ENCODE results near the gene BPHL.

BPHL gene

DNA sequence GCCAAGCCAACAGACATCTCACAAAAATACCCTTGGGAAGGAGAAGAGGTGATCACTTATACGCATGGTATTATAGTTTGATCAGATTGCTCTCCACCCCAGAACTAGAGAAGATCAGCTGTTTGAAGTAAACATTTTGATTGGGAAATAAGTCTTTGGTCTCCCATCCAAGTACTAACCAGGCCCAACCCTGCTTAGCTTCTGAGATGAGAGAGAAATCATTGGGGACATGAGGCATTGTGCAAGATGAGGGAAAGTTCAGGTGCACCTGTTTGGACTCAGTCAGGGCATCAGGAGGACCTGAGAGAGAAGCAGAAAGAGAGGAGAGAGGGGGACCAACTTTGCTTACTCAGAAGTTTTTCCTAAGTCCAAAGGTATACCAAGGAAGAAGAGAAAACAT is 38.8 kb upstream of the BPHL start:
- TF ChIP-seq, protein P1, sequence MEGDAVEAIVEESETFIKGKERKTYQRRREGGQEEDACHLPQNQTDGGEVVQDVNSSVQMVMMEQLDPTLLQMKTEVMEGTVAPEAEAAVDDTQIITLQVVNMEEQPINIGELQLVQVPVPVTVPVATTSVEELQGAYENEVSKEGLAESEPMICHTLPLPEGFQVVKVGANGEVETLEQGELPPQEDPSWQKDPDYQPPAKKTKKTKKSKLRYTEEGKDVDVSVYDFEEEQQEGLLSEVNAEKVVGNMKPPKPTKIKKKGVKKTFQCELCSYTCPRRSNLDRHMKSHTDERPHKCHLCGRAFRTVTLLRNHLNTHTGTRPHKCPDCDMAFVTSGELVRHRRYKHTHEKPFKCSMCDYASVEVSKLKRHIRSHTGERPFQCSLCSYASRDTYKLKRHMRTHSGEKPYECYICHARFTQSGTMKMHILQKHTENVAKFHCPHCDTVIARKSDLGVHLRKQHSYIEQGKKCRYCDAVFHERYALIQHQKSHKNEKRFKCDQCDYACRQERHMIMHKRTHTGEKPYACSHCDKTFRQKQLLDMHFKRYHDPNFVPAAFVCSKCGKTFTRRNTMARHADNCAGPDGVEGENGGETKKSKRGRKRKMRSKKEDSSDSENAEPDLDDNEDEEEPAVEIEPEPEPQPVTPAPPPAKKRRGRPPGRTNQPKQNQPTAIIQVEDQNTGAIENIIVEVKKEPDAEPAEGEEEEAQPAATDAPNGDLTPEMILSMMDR (IDR thresholded peaks at IDR 0.05; ENCODE audit: borderline replicate concordance, insufficient read depth, low read depth, low read length): no peak
- H3K4me3 ChIP-seq (ENCODE audit: low read depth, low read length): no peak overlapping the region

DNA sequence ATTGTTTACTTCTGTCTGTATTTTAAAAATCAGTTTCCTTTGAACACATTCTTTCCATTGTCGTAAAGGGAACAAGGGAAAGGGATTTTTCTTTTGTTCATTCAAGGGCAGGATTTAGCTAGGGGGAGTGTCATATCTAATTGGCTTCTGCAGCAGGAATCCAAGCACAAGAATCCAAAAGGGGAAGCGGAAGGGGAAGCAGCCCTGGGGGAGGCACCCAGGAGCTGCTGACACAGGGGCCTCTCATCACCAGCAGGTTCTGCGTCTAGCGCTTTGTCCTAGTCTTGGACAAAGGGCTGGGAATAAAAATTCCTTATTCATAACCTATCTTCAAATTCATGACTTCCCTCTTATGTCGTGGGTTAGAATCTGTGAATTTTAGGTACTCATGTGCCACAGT is 36.6 kb upstream of the BPHL start:
- no peak overlapping the region for H3K4me3 ChIP-seq (ENCODE audit: low read depth, low read length)
- TF ChIP-seq, protein P1 (IDR thresholded peaks at IDR 0.05; ENCODE audit: borderline replicate concordance, insufficient read depth, low read depth, low read length): no peak

DNA sequence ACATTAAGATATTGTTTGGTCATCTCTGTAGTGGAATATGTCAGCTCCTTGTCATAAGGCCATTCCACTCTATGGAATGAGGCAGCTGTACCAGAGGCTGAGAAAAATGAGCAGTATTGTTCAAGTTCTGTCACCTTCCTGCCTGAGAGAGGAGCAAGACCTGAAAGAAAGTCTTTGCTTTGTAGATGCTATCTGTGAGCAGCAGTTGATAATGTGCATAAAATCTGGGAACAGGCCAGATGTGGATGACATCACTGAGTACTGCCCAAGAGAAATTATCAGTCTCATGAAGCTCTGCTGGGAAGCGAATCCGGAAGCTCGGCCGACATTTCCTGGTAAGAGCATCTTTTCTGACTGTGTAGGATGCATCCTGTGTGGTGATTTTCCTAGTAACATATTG is 33.4 kb upstream of the BPHL start:
- H3K4me3 ChIP-seq (ENCODE audit: low read depth, low read length): no peak overlapping the region
- TF ChIP-seq, protein P1 (IDR thresholded peaks at IDR 0.05; ENCODE audit: borderline replicate concordance, insufficient read depth, low read depth, low read length): no peak

DNA sequence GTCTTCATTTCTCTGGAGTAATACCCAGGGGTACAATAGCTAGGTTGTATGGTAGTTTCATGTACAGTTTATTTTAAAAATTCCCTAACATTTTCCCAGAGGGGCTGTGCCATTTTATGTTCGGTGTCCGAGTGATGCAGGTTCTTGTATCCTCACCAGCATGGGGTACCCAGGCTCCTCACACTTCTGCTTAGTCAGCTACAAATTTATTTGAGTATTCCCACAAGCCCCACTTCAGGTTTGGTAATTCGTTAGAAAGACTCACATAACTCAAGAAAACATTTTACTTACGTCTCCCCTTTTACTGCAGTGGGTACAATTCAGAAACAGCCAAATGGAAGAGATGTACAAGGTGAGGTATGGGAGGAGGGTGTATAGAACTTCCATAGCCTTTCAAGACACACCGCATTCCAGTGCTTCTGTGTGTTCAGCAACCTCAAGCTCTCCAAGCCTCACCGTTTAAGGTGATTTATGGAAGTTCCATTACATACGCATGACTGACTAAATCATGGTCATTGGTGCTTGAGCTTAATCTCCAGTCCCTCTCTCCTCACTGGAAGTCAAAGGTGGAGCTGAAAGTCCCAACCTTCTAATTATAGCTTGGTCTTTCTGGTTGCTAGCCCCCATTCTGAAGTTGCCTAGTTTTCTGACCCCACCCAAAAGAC is 32.1 kb upstream of the BPHL start:
- H3K4me3 ChIP-seq (ENCODE audit: low read depth, low read length): no peak overlapping the region
- TF ChIP-seq, protein P1 (IDR thresholded peaks at IDR 0.05; ENCODE audit: borderline replicate concordance, insufficient read depth, low read depth, low read length): no peak

DNA sequence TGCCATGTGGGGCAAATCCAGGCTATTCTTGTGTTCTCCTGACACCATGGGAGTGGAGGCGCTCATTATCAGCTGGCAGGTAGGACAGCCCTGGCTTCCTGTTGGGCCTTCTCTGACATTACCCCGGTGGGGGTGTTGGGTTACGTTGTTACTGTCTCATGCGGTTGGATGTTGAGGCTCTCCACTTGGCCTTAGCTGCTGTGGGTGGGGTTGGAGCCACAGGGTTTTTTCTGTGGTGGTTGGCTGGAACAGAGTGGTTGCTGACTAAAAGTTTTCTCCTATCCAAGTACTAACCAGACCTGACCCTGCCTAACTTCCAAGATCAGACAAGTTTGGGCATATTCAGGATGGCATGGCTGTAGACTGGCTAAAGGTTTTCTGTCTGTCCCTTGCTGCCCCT is 30.1 kb upstream of the BPHL start:
- H3K4me3 ChIP-seq (ENCODE audit: low read depth, low read length): no peak overlapping the region
- TF ChIP-seq, protein P1 (IDR thresholded peaks at IDR 0.05; ENCODE audit: borderline replicate concordance, insufficient read depth, low read depth, low read length): no peak

DNA sequence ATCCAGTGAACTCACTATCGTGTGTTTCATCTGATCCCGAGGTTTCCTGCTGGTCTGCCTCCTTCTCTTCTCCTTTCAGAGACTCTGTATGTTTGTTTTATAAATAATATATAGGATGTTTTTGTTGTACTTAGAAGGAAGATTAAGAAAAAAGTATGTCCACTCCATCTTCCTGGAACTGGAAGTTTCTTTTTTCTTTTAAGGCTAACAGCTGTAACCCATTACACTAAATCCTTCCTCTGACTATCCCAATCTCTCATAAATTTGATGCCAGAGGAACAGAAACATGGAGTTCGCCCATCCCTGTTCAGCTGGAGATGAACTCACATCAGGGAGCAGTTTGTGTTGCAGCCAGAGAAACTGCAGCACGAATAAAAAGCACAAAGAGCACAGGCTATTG is 29.5 kb upstream of the BPHL start:
- TF ChIP-seq, protein P1 (IDR thresholded peaks at IDR 0.05; ENCODE audit: borderline replicate concordance, insufficient read depth, low read depth, low read length): no peak
- no peak overlapping the region for H3K4me3 ChIP-seq (ENCODE audit: low read depth, low read length)

DNA sequence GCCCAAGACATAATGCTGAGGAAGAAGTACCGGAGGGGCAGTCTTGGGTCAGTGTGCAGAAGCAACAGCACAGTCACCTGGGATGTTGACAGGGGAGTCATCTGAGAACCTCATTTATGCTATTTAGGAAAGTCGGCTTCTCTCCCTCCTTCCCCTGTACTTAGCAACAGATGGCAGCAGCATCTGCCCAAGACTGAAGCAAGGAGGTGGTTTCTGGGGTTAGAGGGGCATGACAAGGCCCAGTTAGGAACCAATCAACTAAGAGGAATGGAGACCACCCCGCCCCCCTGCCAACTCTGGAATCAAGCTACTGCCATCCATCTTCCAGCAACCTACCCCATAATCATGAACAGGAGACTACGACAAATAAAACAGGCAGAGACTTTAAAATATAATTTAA is 28.5 kb upstream of the BPHL start:
- H3K4me3 ChIP-seq (ENCODE audit: low read depth, low read length): no peak overlapping the region

More for the DNA sequence above, 28.5 kb upstream of the BPHL start:
- TF ChIP-seq, protein P1 (IDR thresholded peaks at IDR 0.05; ENCODE audit: borderline replicate concordance, insufficient read depth, low read depth, low read length): no peak
